ENCODE measurements around the gene HLCS.

DNA sequence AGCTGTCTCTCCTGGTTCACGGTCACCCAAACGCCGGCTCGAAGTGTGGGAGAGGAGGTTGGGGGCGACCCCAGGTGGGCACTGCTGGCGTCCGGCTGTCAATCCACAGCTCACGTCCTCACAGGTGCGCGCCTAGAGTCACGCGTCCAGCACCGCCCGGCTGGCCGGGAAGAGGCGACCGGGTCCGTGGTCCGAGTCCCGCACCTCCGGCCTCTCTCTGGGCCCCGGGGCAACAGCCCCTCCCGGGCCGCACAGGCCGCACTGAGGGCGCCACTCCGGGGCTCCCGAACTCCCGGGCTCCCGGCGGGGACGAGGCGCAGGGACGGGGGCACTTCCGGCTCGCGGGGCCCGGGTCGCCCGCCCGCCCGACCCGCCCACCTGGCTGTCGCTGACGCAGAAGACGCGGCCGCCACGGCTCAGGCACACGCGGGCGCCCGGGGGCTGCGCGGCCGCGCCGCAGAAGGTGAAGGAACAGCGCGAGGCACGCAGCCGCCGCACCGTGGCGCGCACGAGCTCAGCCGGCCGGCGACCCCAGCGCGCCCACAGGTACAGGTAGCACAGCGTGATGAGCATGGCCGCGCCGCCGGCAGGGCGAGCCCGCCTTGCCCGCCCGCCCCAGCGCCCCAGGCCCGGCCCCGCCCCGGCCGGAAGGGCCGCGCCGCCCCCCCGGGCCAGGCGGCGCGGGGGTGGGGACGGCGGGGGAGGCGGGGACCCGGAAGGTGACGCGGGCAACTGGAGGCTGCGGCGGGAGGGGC, at the start of gene HLCS:
- TF ChIP-seq TRIM28 (IDR thresholded peaks at IDR 0.05; ENCODE audit: borderline replicate concordance, low read length): no peak
- TF ChIP-seq, protein P1, sequence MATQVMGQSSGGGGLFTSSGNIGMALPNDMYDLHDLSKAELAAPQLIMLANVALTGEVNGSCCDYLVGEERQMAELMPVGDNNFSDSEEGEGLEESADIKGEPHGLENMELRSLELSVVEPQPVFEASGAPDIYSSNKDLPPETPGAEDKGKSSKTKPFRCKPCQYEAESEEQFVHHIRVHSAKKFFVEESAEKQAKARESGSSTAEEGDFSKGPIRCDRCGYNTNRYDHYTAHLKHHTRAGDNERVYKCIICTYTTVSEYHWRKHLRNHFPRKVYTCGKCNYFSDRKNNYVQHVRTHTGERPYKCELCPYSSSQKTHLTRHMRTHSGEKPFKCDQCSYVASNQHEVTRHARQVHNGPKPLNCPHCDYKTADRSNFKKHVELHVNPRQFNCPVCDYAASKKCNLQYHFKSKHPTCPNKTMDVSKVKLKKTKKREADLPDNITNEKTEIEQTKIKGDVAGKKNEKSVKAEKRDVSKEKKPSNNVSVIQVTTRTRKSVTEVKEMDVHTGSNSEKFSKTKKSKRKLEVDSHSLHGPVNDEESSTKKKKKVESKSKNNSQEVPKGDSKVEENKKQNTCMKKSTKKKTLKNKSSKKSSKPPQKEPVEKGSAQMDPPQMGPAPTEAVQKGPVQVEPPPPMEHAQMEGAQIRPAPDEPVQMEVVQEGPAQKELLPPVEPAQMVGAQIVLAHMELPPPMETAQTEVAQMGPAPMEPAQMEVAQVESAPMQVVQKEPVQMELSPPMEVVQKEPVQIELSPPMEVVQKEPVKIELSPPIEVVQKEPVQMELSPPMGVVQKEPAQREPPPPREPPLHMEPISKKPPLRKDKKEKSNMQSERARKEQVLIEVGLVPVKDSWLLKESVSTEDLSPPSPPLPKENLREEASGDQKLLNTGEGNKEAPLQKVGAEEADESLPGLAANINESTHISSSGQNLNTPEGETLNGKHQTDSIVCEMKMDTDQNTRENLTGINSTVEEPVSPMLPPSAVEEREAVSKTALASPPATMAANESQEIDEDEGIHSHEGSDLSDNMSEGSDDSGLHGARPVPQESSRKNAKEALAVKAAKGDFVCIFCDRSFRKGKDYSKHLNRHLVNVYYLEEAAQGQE (tag by site-specific recombination; IDR thresholded peaks at IDR 0.05): no peak
- no peak for TF ChIP-seq ZNF549 (tag by site-specific recombination; IDR thresholded peaks at IDR 0.05)
- TF ChIP-seq EGR2 (tag by site-specific recombination; IDR thresholded peaks at IDR 0.05; ENCODE audit: low read depth): peak; percentile 30; the same call in 1 of the 2 replicates
- peak; percentile 25 for TF ChIP-seq KLF9 (tag by site-specific recombination; IDR thresholded peaks at IDR 0.05; ENCODE audit: low read depth)
- TF ChIP-seq, protein P2, sequence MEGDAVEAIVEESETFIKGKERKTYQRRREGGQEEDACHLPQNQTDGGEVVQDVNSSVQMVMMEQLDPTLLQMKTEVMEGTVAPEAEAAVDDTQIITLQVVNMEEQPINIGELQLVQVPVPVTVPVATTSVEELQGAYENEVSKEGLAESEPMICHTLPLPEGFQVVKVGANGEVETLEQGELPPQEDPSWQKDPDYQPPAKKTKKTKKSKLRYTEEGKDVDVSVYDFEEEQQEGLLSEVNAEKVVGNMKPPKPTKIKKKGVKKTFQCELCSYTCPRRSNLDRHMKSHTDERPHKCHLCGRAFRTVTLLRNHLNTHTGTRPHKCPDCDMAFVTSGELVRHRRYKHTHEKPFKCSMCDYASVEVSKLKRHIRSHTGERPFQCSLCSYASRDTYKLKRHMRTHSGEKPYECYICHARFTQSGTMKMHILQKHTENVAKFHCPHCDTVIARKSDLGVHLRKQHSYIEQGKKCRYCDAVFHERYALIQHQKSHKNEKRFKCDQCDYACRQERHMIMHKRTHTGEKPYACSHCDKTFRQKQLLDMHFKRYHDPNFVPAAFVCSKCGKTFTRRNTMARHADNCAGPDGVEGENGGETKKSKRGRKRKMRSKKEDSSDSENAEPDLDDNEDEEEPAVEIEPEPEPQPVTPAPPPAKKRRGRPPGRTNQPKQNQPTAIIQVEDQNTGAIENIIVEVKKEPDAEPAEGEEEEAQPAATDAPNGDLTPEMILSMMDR (tag by site-specific recombination; IDR thresholded peaks at IDR 0.05): peak; percentile 75
- peak; percentile 82 for TF ChIP-seq ZNF324 (tag by site-specific recombination; IDR thresholded peaks at IDR 0.05)
- TF ChIP-seq ZNF23 (tag by site-specific recombination; IDR thresholded peaks at IDR 0.05; ENCODE audit: borderline replicate concordance): no peak
- no peak for TF ChIP-seq ZNF621 (tag by site-specific recombination; IDR thresholded peaks at IDR 0.05)
- no peak for TF ChIP-seq ZNF785 (tag by site-specific recombination; IDR thresholded peaks at IDR 0.05)
- TF ChIP-seq SCRT1 (tag by site-specific recombination; IDR thresholded peaks at IDR 0.05; ENCODE audit: borderline replicate concordance): no peak
